HG03432 (cell line): Measurements from ENCODE around the gene PRR15L.

ENCODE experiments used
- ATAC-seq: cut with Tn5 transposase; IDR thresholded peaks from one replicate; pipeline ENCODE4 v1.9.1; 2021; ENCODE audit warnings: mild to moderate bottlenecking, moderate library complexity; ENCODE audit not compliant: unreplicated experiment

PRR15L gene

GRCh38 chr17:47907932-47908562, 49.6 kb downstream of the PRR15L start:
- no peak for ATAC-seq

- no peak for ATAC-seq
These were observed 51.2 kb downstream of the PRR15L start for GRCh38 chr17:47906443-47906842.

GRCh38 chr17:47905221-47905733, 52.4 kb downstream of the PRR15L start:
- no peak for ATAC-seq

- no peak for ATAC-seq
These were observed 55.5 kb downstream of the PRR15L start for GRCh38 chr17:47902039-47902744.
